ENCODE results near the gene CGB7. TPM values are rescaled to one million over a fixed set of nuclear protein-coding genes. Genes with fewer than 3 reads are reported as not detected.
A peak's percentile ranks its signal among the peaks of the same experiment; 100 is the strongest.
"Not testable (repeated sequence)": the region's sequence is repeated elsewhere in the genome, so short reads cannot be mapped to it uniquely, and the experiment has no call there.

CGB7 gene
- total and polyA plus RNA-seq, 2 of the 13 experiments (the other 11 are each of a cell fraction or from before 2014, with no cell fraction given), result 0.07 TPM; not detected in 1

DNA sequence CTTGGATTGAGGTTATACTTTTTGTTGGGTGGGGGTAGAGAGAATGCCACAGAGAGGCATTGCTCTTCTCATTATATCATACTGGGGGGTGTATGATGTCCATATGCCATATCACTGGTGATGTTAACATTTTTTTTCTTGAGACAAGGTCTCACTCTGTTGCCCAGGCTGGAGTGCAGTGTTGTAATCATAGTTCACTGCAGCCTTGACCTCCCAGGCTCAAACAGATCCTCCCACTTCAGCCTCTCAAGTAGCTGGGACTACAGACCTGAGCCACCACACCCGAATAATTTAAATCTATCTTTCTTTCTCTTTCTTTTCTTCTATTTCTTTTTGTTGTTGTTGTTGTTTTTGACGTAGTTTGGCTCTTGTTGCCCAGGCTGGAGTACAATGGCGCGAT is 22.8 kb upstream of the CGB7 start:
- peaks cover 25% of the 10 kb centered on the region for H3K4me1 ChIP-seq (ENCODE audit: insufficient read depth, low read length)
- H3K36me3 ChIP-seq (replicated peaks in 1 of 2; ENCODE audit: control insufficient read depth in 1 of 2, insufficient read depth in 2 of 2, low read length in 2 of 2), result no peaks in the 10 kb centered on the region
- ATAC-seq, result no peak
- peaks cover under 1% of the 10 kb centered on the region for H3K79me2 ChIP-seq (ENCODE audit: insufficient read depth, low read length)
- no peak for FAIRE-seq
- H3K4me3 ChIP-seq (replicated peaks in 1 of 3; ENCODE audit: insufficient read depth in 1 of 3, low read depth in 2 of 3, low read length in 3 of 3), result no peak overlapping the region
- ChIA-PET CTCF (ENCODE audit: low intra/inter-chr PET ratio, low total read pairs) (no interaction called here), POLR2A (interaction anchor here (0.8 kb wide), 1 partner anchor 69 kb away, joined by 3 read pairs; no protein-coding TSS in a partner anchor)
- no peaks in the 10 kb centered on the region for H4K20me1 ChIP-seq (ENCODE audit: insufficient read depth, low read length)
- H3K9me3 ChIP-seq (ENCODE audit: low read length), result no peaks in the 10 kb centered on the region; the same call in 1 of the 2 replicates
- TF ChIP-seq ZNF121 (CRISPR knock-in tag; IDR thresholded peaks at IDR 0.05) (peak; percentile 74), RFX3 (CRISPR knock-in tag; IDR thresholded peaks at IDR 0.05) (no peak), KMT2A (CRISPR knock-in tag; IDR thresholded peaks at IDR 0.05) (no peak), IKZF4 (CRISPR knock-in tag; IDR thresholded peaks at IDR 0.05; ENCODE audit: borderline replicate concordance, low read depth, not compliant biosample characterization) (no peak), RARA (CRISPR knock-in tag; IDR thresholded peaks at IDR 0.05) (peak; percentile 55; the same call in 1 of the 2 replicates), NR2F6 (IDR thresholded peaks at IDR 0.05) (no peak), NR2F6 (CRISPR knock-in tag; IDR thresholded peaks at IDR 0.05) (0 out of 2 replicates have a peak, but pooled peaks have one; percentile 26)
- intact Hi-C loops (cut with micrococcal nuclease; ENCODE audit: unreplicated experiment) (no loop called here), in situ Hi-C loops (cut with HindIII; ENCODE audit: extremely low pct_ligation_motif_present, low pct_unique_long_range_greater_than_20kb) (no loop called here)
- H3K27me3 ChIP-seq (ENCODE audit: control insufficient read depth in 1 of 2, insufficient read depth in 2 of 2, low read length in 2 of 2), result no peaks in the 10 kb centered on the region
- no peak overlapping the region for H3K4me2 ChIP-seq (ENCODE audit: low read depth, low read length)
- no peak for DNase-seq (ENCODE audit: low spot score)
- no peak overlapping the region for H2AFZ ChIP-seq (ENCODE audit: low read length)
- H3K9ac ChIP-seq (ENCODE audit: insufficient read depth, low read depth, low read length), result no peak overlapping the region
- BruUV-seq (replicated peaks), result no TSS peak
- 58% methylated on average over 4 of the region's 4 CpGs for WGBS (ENCODE audit: low lambda C conversion rate)
- H3K27ac ChIP-seq (ENCODE audit: extremely low read length, insufficient read depth, low read length), result no peak overlapping the region

DNA sequence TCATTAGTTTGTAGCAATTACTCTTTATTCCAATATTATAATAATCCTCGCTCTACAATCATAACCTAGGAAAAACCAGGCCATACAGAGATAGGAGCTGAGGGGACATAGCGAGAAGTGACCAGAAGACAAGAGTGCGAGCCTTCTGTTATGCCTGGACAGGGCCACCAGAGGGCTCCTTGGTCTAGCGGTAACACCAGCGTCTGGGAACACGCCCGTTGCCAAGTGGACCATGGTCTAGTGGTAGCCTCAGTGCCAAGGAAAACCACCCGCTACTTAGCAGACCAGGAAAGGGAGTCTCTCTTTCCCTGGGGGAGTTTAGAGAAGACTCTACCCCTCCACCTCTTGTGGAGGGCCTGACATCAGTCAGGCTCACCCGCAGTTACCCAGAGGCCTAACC is 17.3 kb upstream of the CGB7 start:
- H4K20me1 ChIP-seq (ENCODE audit: insufficient read depth, low read length); H3K27ac ChIP-seq (ENCODE audit: extremely low read length, insufficient read depth, low read length); H3K9ac ChIP-seq (ENCODE audit: insufficient read depth, low read depth, low read length); in situ Hi-C loops (cut with HindIII; ENCODE audit: extremely low pct_ligation_motif_present, low pct_unique_long_range_greater_than_20kb); POLR2A ChIA-PET; H2AFZ ChIP-seq (ENCODE audit: low read length); H3K4me1 ChIP-seq (ENCODE audit: insufficient read depth, low read length); ATAC-seq; BruUV-seq (replicated peaks); H3K36me3 ChIP-seq (replicated peaks in 1 of 2; ENCODE audit: control insufficient read depth in 1 of 2, insufficient read depth in 2 of 2, low read length in 2 of 2); H3K79me2 ChIP-seq (ENCODE audit: insufficient read depth, low read length); H3K9me3 ChIP-seq (ENCODE audit: low read length); H3K4me2 ChIP-seq (ENCODE audit: low read depth, low read length); intact Hi-C loops (cut with micrococcal nuclease; ENCODE audit: unreplicated experiment); H3K4me3 ChIP-seq (replicated peaks in 1 of 3; ENCODE audit: insufficient read depth in 1 of 3, low read depth in 2 of 3, low read length in 3 of 3): not testable (repeated sequence)
- WGBS (ENCODE audit: low lambda C conversion rate), result 8% methylated on average over 8 of the region's 9 CpGs
- DNase-seq (ENCODE audit: low spot score), result peak; percentile 20
- CTCF ChIA-PET (ENCODE audit: low intra/inter-chr PET ratio, low total read pairs), result interaction anchor here (0.8 kb wide), 1 partner anchor 133 kb away, joined by 3 read pairs; no protein-coding TSS in a partner anchor
- peak; percentile 46 for FAIRE-seq
- peaks cover 2 to 22% of the 10 kb centered on the region in 2 experiments for H3K27me3 ChIP-seq (ENCODE audit: control insufficient read depth in 1 of 2, insufficient read depth in 2 of 2, low read length in 2 of 2)
- peak; percentile 66 for TF ChIP-seq RAD21 (CRISPR knock-in tag; IDR thresholded peaks at IDR 0.05)
- TF ChIP-seq KDM2A (CRISPR knock-in tag; IDR thresholded peaks at IDR 0.05; ENCODE audit: borderline replicate concordance, low read depth), result peak; percentile 47; the same call in 1 of the 2 replicates
- 0 out of 2 replicates have a peak, but pooled peaks have one; percentile 28 for TF ChIP-seq GATAD2A (CRISPR knock-in tag; IDR thresholded peaks at IDR 0.05)
- TF ChIP-seq RXRB (CRISPR knock-in tag; IDR thresholded peaks at IDR 0.05; ENCODE audit: borderline replicate concordance), result 0 out of 2 replicates have a peak, but pooled peaks have one; percentile 14
- TF ChIP-seq, protein P1, sequence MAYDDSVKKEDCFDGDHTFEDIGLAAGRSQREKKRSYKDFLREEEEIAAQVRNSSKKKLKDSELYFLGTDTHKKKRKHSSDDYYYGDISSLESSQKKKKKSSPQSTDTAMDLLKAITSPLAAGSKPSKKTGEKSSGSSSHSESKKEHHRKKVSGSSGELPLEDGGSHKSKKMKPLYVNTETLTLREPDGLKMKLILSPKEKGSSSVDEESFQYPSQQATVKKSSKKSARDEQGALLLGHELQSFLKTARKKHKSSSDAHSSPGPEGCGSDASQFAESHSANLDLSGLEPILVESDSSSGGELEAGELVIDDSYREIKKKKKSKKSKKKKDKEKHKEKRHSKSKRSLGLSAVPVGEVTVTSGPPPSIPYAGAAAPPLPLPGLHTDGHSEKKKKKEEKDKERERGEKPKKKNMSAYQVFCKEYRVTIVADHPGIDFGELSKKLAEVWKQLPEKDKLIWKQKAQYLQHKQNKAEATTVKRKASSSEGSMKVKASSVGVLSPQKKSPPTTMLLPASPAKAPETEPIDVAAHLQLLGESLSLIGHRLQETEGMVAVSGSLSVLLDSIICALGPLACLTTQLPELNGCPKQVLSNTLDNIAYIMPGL (CRISPR knock-in tag; IDR thresholded peaks at IDR 0.05; ENCODE audit: borderline replicate concordance in 1 of 2, low read depth in 1 of 2), result peak in 1 of 2 experiments; percentile 52; a peak in 1 of 4 replicates
- peak; percentile 62 for TF ChIP-seq SMC3 (IDR thresholded peaks at IDR 0.05; ENCODE audit: low read length)
- peak; percentile 20 for TF ChIP-seq SKI (IDR thresholded peaks at IDR 0.05; ENCODE audit: partially characterized antibody)
- TF ChIP-seq STAG1 (CRISPR knock-in tag; IDR thresholded peaks at IDR 0.05), result peak; percentile 82
- TF ChIP-seq, protein P2, sequence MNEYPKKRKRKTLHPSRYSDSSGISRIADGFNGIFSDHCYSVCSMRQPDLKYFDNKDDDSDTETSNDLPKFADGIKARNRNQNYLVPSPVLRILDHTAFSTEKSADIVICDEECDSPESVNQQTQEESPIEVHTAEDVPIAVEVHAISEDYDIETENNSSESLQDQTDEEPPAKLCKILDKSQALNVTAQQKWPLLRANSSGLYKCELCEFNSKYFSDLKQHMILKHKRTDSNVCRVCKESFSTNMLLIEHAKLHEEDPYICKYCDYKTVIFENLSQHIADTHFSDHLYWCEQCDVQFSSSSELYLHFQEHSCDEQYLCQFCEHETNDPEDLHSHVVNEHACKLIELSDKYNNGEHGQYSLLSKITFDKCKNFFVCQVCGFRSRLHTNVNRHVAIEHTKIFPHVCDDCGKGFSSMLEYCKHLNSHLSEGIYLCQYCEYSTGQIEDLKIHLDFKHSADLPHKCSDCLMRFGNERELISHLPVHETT (CRISPR knock-in tag; conservative IDR thresholded peaks at IDR 0.05), result 0 out of 2 replicates have a peak, but pooled peaks have one; percentile 34
